ENCODE data around the gene PCDH9.

DNA sequence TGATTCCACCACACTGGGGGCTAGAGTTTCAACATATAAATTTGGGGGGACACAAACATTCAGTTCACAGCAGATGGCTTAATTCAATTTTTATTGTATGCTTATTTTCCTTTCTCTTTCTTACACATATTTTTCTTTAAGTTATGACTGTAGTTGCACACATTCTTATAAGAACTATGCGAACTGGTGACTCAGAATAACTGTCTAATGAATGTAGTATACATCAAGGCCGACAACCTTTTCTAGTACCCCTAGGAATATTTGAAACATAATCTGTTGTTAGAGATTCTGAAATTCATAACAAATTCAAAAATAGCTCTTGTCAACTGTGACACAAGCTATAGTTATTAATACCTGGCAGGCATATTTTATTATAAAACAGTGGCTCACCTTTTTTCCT lies 695.6 kb downstream of the PCDH9 start:
- TF ChIP-seq CTCF (IDR thresholded peaks at IDR 0.05; ENCODE audit: low read depth, low read length) (no peak), POLR2A (IDR thresholded peaks at IDR 0.05; ENCODE audit: extremely low read depth, insufficient read length) (no peak), MYC (IDR thresholded peaks at IDR 0.05; ENCODE audit: low read depth, low read length) (no peak)
